ENCODE results near the gene HIF3A. TPM values are rescaled to one million over a fixed set of nuclear protein-coding genes. Genes with fewer than 3 reads are reported as not detected.
A peak's percentile ranks its signal among the peaks of the same experiment; 100 is the strongest.
"Not testable (repeated sequence)": the region's sequence is repeated elsewhere in the genome, so short reads cannot be mapped to it uniquely, and the experiment has no call there.

HIF3A gene
- total and polyA plus RNA-seq, 2 experiments from 2014 or later: 122 to 163 TPM

DNA sequence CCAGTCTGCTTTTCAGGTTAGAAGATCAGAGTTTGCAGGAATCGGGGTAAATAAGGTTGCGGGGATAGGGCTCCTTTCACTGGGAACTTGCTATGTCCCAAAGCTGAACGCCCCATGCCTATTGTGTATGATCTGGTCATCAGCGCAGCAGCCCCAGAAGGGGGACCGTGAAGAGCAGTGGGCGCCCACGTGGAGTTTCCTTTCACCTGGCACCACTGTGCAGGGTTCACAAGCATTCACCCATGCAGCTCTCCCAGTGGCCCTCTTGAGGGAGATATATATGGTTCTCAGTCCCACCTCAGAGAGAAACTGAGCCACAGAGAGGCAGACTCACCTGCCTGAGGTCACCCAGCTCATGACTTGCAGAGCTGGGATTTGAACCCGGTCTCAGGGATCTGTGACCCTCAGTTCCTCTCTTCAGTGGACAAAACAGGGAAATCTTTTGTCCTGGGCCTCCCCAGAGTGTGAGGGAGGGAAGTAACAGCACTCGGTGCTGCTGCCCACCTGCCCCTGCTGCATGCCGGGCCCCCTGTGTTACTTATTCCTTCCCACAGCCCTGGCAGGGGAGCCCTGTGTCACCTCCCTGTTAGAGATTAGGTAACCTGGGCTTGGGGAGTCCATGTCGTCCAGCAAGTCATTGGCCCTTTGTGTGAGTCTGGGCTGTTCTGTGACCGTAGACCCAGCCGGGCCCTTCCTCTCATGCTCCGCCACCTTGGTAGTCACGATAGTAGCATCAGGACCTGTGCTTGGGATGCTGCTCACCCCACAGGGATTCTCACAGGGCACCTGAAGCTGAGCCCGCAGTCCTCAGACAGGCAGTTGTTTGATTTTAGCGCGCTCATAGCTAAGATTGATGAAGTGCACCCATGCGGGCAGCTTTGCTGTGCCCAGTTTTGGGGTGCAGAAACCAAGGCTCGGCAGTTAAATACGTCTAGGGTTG lies 78.0 kb downstream of the HIF3A start:
- H3K27me3 ChIP-seq: no peaks in the 10 kb centered on the region
- no peak overlapping the region for H3K27ac ChIP-seq
- peaks cover 13% of the 10 kb centered on the region for H3K36me3 ChIP-seq
- DNase-seq (ENCODE audit: low read depth in 1 of 2, low spot score in 1 of 2): no peak
- TF ChIP-seq, protein P1, sequence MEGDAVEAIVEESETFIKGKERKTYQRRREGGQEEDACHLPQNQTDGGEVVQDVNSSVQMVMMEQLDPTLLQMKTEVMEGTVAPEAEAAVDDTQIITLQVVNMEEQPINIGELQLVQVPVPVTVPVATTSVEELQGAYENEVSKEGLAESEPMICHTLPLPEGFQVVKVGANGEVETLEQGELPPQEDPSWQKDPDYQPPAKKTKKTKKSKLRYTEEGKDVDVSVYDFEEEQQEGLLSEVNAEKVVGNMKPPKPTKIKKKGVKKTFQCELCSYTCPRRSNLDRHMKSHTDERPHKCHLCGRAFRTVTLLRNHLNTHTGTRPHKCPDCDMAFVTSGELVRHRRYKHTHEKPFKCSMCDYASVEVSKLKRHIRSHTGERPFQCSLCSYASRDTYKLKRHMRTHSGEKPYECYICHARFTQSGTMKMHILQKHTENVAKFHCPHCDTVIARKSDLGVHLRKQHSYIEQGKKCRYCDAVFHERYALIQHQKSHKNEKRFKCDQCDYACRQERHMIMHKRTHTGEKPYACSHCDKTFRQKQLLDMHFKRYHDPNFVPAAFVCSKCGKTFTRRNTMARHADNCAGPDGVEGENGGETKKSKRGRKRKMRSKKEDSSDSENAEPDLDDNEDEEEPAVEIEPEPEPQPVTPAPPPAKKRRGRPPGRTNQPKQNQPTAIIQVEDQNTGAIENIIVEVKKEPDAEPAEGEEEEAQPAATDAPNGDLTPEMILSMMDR (IDR thresholded peaks at IDR 0.05; ENCODE audit: low read depth, low read length): no peak
- H3K4me1 ChIP-seq (ENCODE audit: low read depth): peaks cover 9% of the 10 kb centered on the region
- H3K9me3 ChIP-seq (ENCODE audit: low read depth): no peaks in the 10 kb centered on the region
- H3K4me3 ChIP-seq: no peak overlapping the region

DNA sequence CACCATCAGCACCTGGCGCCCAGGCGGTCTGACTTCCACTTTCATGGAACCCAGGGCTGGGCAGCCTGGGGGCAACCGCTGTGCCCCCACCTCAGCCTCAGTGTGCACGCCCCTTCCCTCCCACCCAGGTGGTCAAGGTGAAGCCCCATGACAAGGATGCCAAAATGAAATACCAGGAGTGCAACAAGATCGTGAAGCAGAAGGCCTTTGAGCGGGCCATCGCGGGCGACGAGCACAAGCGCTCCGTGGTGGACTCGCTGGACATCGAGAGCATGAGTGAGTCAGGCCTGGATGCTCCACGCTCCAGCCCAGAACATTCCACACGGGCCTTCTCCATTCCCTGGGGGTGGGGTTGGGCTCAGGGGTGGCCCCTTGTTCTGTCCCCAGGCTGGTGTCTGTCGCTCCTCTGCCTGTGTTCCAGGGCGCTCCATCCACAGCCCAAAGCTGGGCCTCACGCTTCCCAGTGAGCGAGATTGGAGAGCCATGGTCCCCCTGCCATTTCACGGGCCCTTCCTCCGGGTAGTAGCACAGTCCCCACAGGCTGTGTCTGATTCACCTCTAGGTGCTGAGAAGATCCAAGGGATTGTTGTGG lies 78.7 kb downstream of the HIF3A start:
- not testable (repeated sequence) for H3K27me3 ChIP-seq; H3K27ac ChIP-seq; H3K4me1 ChIP-seq (ENCODE audit: low read depth); DNase-seq (ENCODE audit: low read depth in 1 of 2, low spot score in 1 of 2); H3K9me3 ChIP-seq (ENCODE audit: low read depth); H3K4me3 ChIP-seq
- peaks cover 13% of the 10 kb centered on the region for H3K36me3 ChIP-seq

DNA sequence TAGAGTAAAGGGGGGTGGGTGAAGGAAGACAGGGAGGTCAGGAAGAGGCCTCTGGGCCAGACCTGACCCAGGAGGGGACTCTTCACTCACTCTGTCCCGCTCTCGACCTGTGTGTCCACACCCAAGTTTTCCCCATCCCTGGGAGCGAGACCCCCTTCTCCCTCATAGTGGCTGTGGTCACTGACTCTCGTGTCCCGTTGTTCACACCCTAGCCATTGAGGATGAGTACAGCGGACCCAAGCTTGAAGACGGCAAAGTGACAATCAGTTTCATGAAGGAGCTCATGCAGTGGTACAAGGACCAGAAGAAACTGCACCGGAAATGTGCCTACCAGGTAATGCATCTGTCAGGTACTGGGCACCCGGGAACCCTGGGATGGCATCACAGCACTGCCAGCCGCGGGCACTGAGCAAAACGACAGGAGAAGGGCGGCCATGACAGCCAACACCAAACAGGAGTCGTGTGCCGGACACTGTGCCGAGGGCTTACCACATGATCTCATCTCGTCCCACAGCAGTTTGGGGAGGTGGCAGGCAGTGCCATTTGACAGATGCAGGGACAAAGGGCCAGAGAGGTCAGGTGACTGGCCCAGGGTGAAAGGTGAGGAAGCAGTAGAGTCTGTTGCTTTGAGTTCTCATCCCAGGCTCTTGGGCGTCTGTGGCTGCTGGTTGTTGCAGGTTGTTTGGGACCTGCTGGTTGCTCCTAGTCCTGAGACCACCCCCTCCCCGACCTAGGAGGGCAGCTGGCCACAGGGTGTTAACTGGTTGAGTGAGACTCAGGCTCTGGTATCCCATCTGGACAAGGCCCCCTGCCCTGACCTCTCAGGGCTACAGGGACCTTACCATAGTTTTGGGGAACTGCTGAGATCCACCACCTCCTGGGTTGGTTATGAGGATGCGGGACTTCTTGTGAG lies 79.7 kb downstream of the HIF3A start:
- TF ChIP-seq, protein P1 (IDR thresholded peaks at IDR 0.05; ENCODE audit: low read depth, low read length): no peak
- Histone ChIP-seq H3K9me3 (ENCODE audit: low read depth) (no peaks in the 10 kb centered on the region), H3K4me3 (no peak overlapping the region), H3K27me3 (no peaks in the 10 kb centered on the region), H3K4me1 (ENCODE audit: low read depth) (peaks cover 9% of the 10 kb centered on the region), H3K36me3 (peaks cover 14% of the 10 kb centered on the region), H3K27ac (no peak overlapping the region)
- no peak for DNase-seq (ENCODE audit: low read depth in 1 of 2, low spot score in 1 of 2)

DNA sequence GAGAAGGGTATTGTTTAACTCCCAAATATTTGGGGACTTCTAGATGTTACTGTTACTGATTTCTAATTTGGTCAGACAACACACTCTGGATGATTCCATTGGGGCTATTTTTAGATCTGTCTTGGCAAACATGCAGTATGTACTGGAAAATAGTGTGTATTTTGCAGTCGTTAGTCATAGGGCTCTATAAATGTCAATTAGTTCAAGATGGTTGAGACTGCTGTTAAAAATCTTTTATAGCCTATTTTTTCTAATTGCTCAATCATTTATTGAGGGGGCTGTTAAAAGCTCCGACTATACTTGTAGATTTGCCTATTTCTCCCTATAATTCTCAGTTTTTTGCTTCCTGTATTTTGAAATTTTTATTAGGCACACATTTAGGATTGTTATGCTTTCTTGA lies 81.4 kb downstream of the HIF3A start:
- TF ChIP-seq, protein P1 (IDR thresholded peaks at IDR 0.05; ENCODE audit: low read depth, low read length): no peak
- H3K36me3 ChIP-seq: peaks cover 23% of the 10 kb centered on the region
- no peaks in the 10 kb centered on the region for H3K27me3 ChIP-seq
- H3K4me1 ChIP-seq (ENCODE audit: low read depth): peaks cover 9% of the 10 kb centered on the region
- no peak overlapping the region for H3K27ac ChIP-seq
- H3K9me3 ChIP-seq (ENCODE audit: low read depth): no peaks in the 10 kb centered on the region
- H3K4me3 ChIP-seq: peak overlapping the region; percentile 3
- peak in 1 of 2 donors; percentile 64 for DNase-seq (ENCODE audit: low read depth in 1 of 2, low spot score in 1 of 2)

DNA sequence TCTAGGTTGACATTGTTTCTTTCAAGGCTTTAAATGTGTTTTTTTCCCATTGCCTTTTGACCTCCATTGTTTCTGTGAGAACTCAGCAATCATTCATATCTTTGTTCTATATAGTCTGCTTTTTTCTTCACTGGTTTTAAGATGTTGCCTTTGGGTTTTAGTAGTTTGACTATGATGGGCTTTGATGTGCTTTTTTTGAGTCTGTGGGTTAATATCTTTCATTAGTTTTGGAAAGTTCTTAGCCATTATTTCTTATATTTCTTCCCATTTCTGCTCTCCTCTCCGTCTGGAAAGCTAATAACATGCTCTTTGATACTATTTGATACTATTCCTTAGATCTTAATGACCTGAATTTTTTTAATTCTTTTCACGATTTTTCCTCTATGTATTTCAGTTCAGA lies 83.8 kb downstream of the HIF3A start:
- H3K27me3 ChIP-seq: no peaks in the 10 kb centered on the region
- H3K36me3 ChIP-seq: peaks cover 32% of the 10 kb centered on the region
- peaks cover 9% of the 10 kb centered on the region for H3K4me1 ChIP-seq (ENCODE audit: low read depth)
- no peak overlapping the region for H3K27ac ChIP-seq
- TF ChIP-seq, protein P1 (IDR thresholded peaks at IDR 0.05; ENCODE audit: low read depth, low read length): no peak
- H3K4me3 ChIP-seq: no peak overlapping the region
- no peaks in the 10 kb centered on the region for H3K9me3 ChIP-seq (ENCODE audit: low read depth)
- DNase-seq (ENCODE audit: low read depth in 1 of 2, low spot score in 1 of 2): no peak

Measured in cardiac muscle cell (in vitro differentiated cells and primary cell).